Upper lobe of left lung (tissue), 4 donors: ENCODE results near the gene NOSTRIN.

ENCODE experiments used
- POLR2AphosphoS5 ChIP-seq, 2 donors: sonication (generic); formaldehyde crosslinking; IDR thresholded peaks; one replicate each; pipeline ENCODE4 v1.5.1; 2017; ENCODE audit warnings: antibody characterized with exemption in 2 of 2
- TF ChIP-seq, protein P1 (sequence below), 6 experiments: fragments of 450-650 bp in 4 of 6; fragments of 200-600 bp in 2 of 6; sonication (generic) in 2 of 6; IDR thresholded peaks; one replicate each; pipeline ENCODE4 v1.5.1; 2016 to 2019; ENCODE audit warnings: antibody characterized with exemption in 6 of 6

DNA sequence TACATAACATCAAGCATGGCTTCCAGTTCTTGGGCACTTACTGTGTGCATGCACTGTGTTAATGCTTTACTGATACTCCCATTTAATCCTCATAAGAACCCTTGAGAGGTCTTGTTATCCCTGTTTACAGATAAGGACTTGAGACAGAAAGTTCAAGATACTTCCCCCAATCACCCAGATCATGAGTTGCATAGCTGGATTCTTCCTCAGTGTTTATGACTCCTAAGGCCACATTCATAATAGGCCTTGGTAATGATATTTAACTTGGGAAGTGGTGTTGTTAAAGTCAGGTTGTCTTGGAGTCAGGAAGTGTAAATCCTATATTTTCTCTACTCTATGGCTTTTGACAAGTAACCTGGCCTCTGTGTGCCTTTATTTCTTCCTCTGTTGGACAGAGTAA lies 22.7 kb downstream of the NOSTRIN start:
- TF ChIP-seq, protein P1, sequence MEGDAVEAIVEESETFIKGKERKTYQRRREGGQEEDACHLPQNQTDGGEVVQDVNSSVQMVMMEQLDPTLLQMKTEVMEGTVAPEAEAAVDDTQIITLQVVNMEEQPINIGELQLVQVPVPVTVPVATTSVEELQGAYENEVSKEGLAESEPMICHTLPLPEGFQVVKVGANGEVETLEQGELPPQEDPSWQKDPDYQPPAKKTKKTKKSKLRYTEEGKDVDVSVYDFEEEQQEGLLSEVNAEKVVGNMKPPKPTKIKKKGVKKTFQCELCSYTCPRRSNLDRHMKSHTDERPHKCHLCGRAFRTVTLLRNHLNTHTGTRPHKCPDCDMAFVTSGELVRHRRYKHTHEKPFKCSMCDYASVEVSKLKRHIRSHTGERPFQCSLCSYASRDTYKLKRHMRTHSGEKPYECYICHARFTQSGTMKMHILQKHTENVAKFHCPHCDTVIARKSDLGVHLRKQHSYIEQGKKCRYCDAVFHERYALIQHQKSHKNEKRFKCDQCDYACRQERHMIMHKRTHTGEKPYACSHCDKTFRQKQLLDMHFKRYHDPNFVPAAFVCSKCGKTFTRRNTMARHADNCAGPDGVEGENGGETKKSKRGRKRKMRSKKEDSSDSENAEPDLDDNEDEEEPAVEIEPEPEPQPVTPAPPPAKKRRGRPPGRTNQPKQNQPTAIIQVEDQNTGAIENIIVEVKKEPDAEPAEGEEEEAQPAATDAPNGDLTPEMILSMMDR (IDR thresholded peaks at IDR 0.05) = no peak
- no peak for TF ChIP-seq POLR2AphosphoS5 (IDR thresholded peaks at IDR 0.05)
